Activated CD8-positive, alpha-beta memory T cell treated with anti-CD3 and anti-CD28 coated beads for 36 hours (primary cell): Measurements from ENCODE around the gene PEX11B. TPM values are rescaled to one million over a fixed set of nuclear protein-coding genes. Genes with fewer than 3 reads are reported as not detected.

Source experiments
- CTCF ChIA-PET: fragments of 350-600 bp; sonication (Branson Sonifier 250); formaldehyde crosslinking; loops from one replicate; lab custom pipeline; 2021; ENCODE audit warnings: antibody characterized with exemption; lab: Charles Lee
- POLR2A ChIA-PET: fragments of 350-600 bp; sonication (Branson Sonifier 250); formaldehyde crosslinking; loops from one replicate; lab custom pipeline; 2021; ENCODE audit warnings: antibody characterized with exemption; lab: Charles Lee
- total RNA-seq, 2 experiments: library from RNA; stranded (reverse); gene quantifications; one replicate each; pipeline ENCODE4 v1.2.3, GENCODE V29; 2021

PEX11B gene
- total RNA-seq, 2 experiments from 2014 or later: 33.6 to 34.0 TPM

DNA sequence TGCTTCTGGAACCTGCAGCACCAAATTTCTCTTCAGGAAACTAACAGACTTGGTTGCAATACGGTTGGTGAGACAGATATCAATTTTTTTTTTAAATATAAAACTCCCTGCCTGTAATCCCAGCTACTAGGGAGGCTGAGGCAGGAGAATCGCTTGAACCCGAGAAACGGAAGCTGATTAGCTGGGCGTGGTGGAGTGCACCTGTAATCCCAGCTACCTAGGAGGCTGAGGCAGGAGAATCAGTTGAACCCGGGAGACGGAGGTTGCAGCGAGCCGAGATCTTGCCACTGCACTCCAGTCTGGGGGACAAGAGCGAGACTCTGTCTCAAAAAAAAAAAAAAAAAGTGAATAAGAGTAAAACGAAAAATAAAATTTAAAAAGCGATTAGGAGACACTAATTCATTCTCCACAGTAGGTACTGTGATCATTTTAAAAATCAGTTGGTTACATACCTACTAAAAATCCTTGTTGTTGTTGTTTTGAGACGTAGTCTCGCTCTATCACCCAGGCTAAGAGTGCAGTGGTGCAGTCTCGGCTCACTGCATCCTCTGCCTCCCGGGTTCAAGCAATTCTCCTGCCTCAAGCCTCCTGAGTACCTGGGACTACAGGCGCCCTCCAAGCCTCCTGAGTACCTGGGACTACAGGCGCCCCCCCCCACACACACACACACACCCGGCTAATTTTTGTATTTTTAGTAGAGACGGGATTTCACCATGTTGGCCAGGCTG is 9.6 kb upstream of the PEX11B start:
- POLR2A ChIA-PET: interaction anchor here (0.8 to 2.9 kb wide), 11 partner anchors 10 to 124 kb away, joined by 3 to 34 read pairs (median 6); partner anchors contain the start of genes ANKRD34A, LIX1L, PEX11B and PIAS3
- CTCF ChIA-PET: interaction anchor here (0.9 to 2.2 kb wide), 9 partner anchors 8 to 105 kb away, joined by 3 to 10 read pairs (median 6); partner anchors contain the start of genes LIX1L, NUDT17 and POLR3GL

DNA sequence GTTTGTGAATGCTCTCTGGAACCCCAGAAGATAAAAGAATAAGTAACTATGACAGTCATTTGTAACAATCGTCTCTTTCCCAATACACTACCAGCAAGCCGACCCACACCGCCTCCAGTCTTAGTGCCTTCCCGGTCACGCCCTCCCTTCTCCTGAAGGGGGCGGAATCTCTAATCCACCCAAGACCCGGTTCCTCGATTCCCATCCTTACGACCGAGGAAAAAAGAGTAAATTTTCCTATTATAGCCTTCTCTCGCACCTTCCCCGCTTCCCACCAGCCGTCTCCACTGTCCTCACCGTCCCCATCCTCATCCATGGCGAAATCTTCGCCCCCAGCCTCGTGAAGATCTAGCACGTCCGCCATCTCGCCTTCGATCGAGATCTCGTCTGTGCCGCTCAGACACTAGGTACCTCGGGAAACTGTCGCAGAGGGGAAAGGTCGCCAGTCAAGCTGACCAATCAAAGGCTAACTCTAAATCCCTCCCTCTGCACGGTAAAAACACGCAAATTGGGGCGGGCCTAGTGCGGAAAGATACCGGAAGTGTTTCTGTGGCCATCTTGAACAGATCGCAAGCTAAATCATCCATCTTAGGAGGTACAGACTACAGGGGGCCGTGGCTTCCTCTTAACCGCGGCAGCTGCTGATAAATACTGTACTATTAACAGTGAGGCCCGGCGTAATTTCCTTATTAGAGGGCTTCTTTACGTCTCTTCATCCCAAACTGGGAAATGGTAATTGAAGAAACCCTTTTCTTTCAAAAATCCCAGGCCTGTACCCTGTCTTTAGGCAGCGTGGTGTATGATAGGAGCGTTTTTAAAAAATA is 8.8 kb upstream of the PEX11B start, which contains the start of gene RBM8A:
TSS of gene RBM8A (minus strand) at position 422 of the 824 bp plus-strand sequence. CDS start at position 364, 58 bp downstream.
- ChIA-PET CTCF (interaction anchor here (0.9 to 2.2 kb wide), 10 partner anchors 8 to 105 kb away, joined by 3 to 10 read pairs (median 6); partner anchors contain the start of genes LIX1L, NUDT17 and POLR3GL), POLR2A (interaction anchor here (0.8 to 2.9 kb wide), 14 partner anchors 9 to 124 kb away, joined by 3 to 34 read pairs (median 6); partner anchors contain the start of genes ANKRD34A, LIX1L, NUDT17 and PEX11B)

DNA sequence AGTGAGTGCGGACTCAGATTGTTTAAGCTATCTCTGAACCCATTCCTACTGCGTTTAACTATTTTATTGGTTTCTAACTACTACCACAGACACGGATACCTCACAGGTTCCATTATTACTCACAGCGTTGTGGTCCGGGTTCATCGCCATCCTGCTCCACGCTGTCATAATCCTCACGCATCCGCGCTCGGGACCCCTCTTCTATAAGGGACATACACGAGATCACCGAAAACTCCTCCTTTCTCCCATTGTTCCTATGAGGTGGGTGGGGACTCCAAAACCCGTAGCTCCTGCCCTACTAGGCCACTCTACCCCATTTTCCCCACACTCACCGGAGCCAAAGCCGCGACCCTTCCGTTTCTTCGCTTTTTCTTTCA is 8.2 kb upstream of the PEX11B start:
- ChIA-PET CTCF (interaction anchor here (1.0 to 2.2 kb wide), 7 partner anchors 16 to 106 kb away, joined by 3 to 10 read pairs (median 6); partner anchors contain the start of genes LIX1L and NUDT17), POLR2A (interaction anchor here (0.8 to 2.9 kb wide), 10 partner anchors 9 to 592 kb away, joined by 3 to 34 read pairs (median 7); partner anchors contain the start of genes ANKRD34A, LIX1L, NUDT17 and PEX11B)

DNA sequence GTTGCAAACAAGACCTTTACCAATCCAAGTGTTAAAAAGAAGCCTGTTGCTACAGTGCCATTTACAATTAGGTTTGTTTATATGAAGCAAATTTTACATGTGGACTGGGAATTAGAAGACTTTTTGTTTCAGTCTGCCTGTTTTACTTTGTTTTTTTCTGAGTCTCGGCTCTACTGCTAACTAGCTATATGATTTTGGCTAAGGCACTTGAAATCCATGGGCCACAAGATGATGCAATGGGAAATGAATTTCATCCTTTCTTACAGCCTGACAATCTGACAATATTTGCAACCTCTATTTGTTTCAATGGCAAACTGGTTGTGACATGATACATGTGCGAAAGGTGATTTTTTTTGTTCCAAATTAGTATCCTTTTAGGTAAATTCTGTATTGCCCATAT is 3.7 kb upstream of the PEX11B start:
- ChIA-PET POLR2A (no interaction called here), CTCF (interaction anchor here (1.3 kb wide), 1 partner anchor 8 kb away, joined by 3 read pairs; no protein-coding TSS in a partner anchor)

DNA sequence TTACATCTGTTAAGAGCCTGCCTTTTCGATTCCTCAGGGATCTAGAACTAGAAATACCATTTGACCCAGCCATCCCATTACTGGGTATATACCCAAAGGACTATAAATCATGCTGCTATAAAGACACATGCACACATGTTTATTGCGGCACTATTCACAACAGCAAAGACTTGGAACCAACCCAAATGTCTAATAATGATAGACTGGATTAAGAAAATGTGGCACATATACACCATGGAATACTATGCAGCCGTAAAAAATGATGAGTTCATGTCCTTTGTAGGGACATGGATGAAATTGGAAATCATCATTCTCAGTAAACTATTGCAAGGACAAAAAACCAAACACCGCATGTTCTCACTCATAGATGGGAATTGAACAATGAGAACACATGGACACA is 1.8 kb upstream of the PEX11B start:
- POLR2A ChIA-PET: interaction anchor here (0.6 kb wide), 1 partner anchor 151 kb away, joined by 3 read pairs; no protein-coding TSS in a partner anchor
- CTCF ChIA-PET: interaction anchor here (0.7 kb wide), 1 partner anchor 48 kb away, joined by 3 read pairs; no protein-coding TSS in a partner anchor

DNA sequence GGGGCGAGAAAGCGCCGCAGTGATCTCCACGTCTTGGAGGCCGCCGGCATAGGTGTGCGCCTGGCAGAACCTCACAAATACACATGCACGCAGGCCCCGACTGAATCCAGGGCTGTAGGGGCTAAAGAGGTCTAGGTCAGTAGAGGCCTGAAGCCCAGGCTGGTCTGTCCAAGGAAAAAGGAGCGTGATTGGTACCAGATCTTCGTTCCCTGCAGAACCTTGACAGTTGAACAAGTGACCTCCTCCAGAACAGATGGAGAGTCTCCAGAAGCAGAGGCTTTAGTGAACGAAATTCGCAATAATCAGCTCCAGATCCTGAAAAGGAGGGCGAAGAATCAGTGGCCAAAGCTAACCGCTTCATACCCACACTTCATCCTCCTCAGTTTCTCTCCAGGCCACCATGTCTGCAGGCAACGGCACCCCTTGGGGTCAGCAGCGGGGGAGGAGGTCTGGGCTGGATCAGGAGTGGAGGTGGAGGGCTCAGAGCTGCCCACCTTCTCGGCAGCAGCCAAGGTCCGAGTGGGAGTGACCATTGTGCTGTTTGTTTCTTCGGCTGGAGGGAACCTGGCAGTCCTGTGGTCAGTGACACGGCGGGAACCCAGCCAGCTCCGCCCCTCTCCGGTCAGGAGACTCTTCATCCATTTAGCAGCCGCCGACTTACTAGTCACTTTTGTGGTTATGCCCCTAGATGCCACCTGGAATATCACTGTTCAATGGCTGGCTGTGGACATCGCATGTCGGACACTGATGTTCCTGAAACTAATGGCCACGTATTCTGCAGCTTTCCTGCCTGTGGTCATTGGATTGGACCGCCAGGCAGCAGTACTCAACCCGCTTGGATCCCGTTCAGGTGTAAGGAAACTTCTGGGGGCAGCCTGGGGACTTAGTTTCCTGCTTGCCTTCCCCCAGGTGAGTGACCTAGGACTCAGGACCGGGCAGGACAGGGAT is 749 bp upstream of the PEX11B start:
- ChIA-PET CTCF (interaction anchor here (0.6 to 2.0 kb wide), 5 partner anchors 12 to 96 kb away, joined by 3 to 12 read pairs (median 4); partner anchors contain the start of gene NUDT17), POLR2A (interaction anchor here (0.9 to 3.8 kb wide), 6 partner anchors 8 to 74 kb away, joined by 3 to 26 read pairs (median 5); partner anchors contain the start of genes ANKRD34A, LIX1L, NUDT17 and PIAS3)

DNA sequence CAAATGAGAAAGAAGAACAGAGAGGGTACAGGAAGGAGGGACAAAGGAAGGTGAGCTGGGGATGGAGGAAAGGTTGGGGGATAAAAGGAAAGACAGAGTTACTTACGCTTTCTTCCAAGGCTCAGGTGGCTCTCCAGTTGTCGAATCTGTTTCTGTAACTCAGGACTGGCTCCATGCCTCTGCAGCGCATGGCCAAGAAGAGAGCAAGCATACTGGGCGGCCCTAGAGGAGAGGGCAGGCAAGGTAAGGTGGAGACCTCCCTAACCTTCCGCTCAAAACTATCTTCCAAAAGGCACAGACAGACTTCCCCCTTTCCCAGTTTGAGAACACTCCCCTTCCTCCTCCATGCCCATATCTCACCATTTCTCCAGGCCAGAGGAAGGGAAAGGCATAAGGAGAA is 922 bp downstream of the PEX11B start:
- CTCF ChIA-PET: interaction anchor here (1.0 to 2.0 kb wide), 2 partner anchors 61 to 72 kb away, joined by 4 to 12 read pairs; partner anchors contain the start of gene NUDT17
- POLR2A ChIA-PET: interaction anchor here (0.9 to 3.8 kb wide), 3 partner anchors 10 to 120 kb away, joined by 3 to 26 read pairs (median 7); partner anchors contain the start of gene RBM8A

DNA sequence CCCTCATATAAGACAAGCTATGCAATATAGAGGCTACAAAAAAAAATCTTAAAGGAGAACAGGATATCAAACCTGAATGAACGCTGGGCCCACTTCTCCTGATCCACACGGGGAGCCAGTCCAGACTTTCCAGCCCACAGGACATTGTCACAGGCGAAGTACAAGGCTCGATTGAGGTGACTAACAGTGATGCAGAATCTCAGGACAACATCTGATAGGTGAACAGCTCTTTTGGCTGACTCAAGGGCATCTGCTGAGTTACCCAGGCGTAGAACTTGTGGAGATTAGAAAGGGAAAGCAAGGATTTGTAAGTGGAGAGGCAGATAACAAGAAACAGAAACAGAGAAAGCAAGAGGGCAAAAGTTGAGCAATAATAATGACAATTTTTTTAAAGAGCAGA is 1.8 kb downstream of the PEX11B start:
- ChIA-PET POLR2A (interaction anchor here (1.0 to 3.8 kb wide), 2 partner anchors 11 to 41 kb away, joined by 3 to 26 read pairs; partner anchors contain the start of genes LIX1L and RBM8A), CTCF (interaction anchor here (1.1 kb wide), 2 partner anchors 21 to 71 kb away, joined by 3 read pairs; partner anchors contain the start of gene NUDT17)

DNA sequence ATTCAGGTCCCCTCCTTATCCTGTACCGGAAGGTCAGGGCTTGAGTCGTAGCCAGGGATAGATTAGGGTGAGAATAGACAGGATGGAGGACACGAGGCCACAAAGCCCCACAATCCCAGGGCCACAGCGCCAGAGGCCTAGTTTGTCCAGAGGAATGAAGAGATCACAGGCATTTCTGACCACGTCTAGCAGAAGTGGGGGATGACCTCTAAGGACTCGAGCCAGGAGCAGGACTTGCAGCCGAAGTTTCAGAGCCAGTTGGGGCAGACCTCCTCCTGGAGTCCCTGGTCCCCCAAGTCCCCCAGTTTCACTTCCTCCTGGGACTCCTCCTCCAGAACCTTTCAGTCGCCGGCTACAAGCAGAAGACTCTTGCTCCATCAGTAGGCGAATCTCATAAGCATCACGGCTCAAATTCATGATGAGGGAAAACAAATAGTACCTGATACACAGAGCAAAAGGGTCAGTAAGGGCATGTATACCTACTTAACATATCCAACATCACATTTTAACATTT is 6.3 kb downstream of the PEX11B start:
- CTCF ChIA-PET: interaction anchor here (5.0 kb wide), 1 partner anchor 66 kb away, joined by 26 read pairs; the partner anchor contains the start of gene NUDT17

DNA sequence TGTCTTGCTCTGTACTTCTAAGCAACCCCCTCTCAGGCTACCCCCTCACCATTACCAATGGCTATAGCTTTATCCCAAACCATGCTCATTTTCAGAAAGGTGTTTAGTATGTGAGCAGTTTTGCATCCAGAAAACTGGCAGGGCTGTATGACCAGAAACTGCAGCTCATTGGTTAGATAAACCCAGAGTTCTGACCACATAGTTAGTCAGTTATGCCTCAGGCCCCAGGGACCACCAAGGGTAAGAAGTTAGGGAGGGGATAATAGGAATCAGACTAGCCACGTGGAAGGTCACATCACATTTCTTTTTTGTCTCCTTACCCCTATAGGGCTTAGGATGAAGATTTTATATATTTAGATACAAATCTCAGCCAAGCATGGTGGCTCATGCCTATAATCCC is 9.9 kb downstream of the PEX11B start:
- POLR2A ChIA-PET: no interaction called here
- CTCF ChIA-PET: interaction anchor here (3.7 to 5.0 kb wide), 2 partner anchors 17 to 63 kb away, joined by 13 to 26 read pairs; partner anchors contain the start of gene NUDT17

More for the DNA sequence above, 6.3 kb downstream of the PEX11B start:
- POLR2A ChIA-PET: interaction anchor here (0.6 kb wide), 1 partner anchor 103 kb away, joined by 5 read pairs; no protein-coding TSS in a partner anchor

DNA sequence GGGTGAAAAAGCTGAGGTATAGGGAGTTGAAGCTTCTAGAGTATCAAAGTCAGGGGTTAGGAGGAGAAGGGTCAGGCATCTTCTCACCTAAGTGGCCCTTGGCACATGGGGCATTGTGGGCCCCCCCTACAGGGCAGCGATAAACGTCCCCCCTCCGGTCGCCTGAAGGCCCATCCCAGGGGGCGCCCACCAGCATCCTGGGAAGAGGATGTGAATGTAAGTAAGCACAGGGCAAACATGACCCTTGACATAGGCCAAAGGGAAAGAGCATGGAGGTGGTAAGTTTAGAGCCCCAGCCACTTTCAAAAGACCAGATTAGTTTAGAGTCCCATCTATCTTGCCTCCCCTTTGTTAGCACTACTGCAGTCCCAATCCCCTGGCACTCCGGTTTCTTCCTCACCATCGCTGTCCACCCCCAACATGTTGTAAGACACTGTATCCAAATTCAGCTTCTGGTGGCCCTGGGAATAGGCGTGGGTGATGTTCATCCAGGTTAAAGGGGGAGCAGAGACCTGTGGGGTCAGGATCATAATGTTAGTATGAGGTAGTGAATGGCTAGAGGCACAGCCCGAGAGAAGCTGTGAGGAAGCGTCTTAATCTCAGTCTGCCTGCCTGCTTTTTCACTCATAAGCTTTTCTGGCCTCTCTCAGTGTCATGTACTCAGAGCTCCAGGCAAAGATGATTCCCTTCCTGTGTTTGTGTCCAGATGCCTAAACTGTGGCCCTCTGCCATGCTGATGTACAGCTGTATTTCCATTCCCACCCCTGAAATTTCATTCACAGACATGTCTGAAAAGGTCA is 11.4 kb downstream of the PEX11B start:
- ChIA-PET CTCF (interaction anchor here (0.7 to 5.0 kb wide), 4 partner anchors 12 to 71 kb away, joined by 4 to 26 read pairs (median 8); partner anchors contain the start of gene NUDT17), POLR2A (no interaction called here)

DNA sequence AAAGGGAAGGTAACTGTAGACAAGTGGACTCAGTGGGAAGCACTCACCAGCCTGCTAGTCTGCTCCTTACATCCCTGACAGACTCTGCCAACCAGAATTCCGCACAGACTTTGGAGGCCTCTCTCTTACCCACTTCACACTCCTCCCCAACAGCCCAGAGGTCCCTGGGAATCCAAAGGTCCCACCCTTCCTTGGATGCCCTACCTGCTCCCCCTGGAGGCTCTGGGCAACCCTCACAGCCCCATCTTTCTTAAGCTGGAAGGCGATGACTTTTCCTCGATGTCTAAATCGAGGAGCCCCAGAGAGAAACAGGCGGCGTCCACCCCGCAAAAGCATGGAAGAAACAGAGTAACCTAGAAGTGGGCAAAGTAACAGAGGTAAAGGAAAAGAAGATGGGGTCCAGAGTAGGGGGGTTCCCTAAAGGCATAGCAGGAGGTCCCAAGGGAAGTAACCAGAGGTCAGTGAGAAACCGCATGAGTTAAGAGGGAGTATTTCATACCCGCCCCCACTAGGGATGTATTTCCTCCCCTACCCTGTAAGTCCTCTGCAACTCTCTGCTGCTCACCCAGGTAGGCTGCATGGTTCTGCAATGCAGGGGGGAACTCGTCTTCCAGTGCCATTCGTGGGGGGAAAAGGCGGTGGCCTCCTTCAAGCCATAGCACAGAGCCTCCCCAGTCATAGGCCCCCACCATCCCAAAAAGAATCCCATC is 17.1 kb downstream of the PEX11B start:
- CTCF ChIA-PET: interaction anchor here (1.0 to 1.3 kb wide), 2 partner anchors 10 to 12 kb away, joined by 3 to 4 read pairs; no protein-coding TSS in a partner anchor

DNA sequence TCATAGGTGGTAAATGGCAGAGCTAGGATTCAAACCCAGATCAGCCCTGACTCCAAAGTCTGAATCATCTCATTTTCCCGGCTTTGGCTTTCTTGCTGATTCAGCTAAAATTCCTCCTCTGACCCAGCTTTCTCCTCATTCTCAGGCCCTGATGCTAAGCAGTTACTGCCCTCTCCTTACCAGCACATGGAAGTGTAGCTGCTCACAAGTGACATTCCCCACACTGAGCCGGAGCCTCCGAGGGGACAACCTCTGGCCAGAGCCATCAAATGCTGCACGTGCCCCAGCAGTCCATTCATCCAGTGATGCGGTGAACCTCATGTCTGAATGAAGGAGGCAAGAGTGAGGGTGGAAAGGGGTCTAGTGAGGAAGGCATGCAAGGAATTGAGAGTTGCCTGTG is 19.8 kb downstream of the PEX11B start:
- ChIA-PET POLR2A (no interaction called here), CTCF (no interaction called here)

More for the DNA sequence above, 17.1 kb downstream of the PEX11B start:
- POLR2A ChIA-PET: no interaction called here

DNA sequence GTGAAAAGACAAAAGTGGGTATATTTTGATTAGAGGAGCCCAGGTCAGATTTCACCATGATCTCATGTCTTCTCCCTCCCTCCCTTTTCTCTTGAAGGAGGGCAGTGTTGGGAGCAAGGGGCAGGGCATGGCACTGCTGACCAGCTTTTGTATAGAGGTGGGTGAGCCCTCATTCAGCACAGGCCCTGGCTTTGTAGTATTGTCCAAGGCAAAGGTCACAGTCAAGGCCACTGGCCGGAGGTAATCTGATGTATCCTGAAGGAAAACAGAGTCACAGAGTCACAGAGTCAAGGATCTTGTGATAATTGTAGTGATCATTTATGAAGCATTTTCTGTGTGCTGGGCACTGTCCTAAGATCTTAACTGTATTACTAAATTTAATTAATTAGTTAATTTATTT is 20.5 kb downstream of the PEX11B start:
- CTCF ChIA-PET: interaction anchor here (0.5 kb wide), 1 partner anchor 47 kb away, joined by 3 read pairs; no protein-coding TSS in a partner anchor
- POLR2A ChIA-PET: no interaction called here

DNA sequence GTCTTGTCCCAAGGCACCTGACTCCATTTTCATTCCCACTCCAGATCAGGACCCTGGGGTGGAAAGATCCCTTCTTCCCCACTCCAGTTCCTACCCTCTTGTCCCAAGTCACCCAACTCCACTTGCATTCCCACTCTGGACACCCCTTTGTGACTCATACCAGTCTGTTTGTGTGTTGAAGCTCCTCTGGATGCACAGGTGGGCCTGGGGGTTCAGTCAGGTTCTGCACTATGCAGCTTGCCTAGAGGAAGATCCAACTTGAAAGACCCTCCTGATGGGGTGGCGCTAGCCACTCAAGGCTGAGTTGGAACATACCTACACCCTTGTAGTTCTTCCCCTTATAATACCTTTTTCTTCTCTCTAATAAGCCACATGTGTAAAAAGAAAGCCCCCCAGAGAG is 23.0 kb downstream of the PEX11B start:
- ChIA-PET POLR2A (no interaction called here), CTCF (interaction anchor here (0.9 kb wide), 1 partner anchor 21 kb away, joined by 3 read pairs; no protein-coding TSS in a partner anchor)
